NB4 (cell line): ENCODE measurements around the gene TPCN1.

Source experiments
- CTCF ChIP-seq: IDR thresholded peaks from one replicate; pipeline ENCODE4 v1.5.1; 2012; ENCODE audit warnings: low read depth, low read length
- POLR2A ChIP-seq: IDR thresholded peaks from 2 replicates; pipeline ENCODE4 v1.6.1; 2011; ENCODE audit warnings: mild to moderate bottlenecking; ENCODE audit not compliant: insufficient read length; ENCODE audit errors: extremely low read depth

- TF ChIP-seq POLR2A (no peak), CTCF (no peak)
These were observed 19.1 kb downstream of the TPCN1 start for GRCh38 chr12:113240395-113240794.
